HuH-7 (cell line): ENCODE results near the gene GGACT.
"Not testable (repeated sequence)": the region's sequence is repeated elsewhere in the genome, so short reads cannot be mapped to it uniquely, and the experiment has no call there.

ENCODE experiments used
- DNase-seq: peaks from one replicate; pipeline ENCODE4 v3.0.0; 2011; ENCODE audit warnings: low spot score

Gene GGACT

GRCh38 chr13:100529666-100530377, 58.8 kb downstream of the GGACT start:
- DNase-seq: no peak

GRCh38 chr13:100528820-100529219, 59.8 kb downstream of the GGACT start:
- no peak for DNase-seq

- DNase-seq: no peak
These were observed 60.2 kb downstream of the GGACT start for GRCh38 chr13:100528353-100528752.

DNA sequence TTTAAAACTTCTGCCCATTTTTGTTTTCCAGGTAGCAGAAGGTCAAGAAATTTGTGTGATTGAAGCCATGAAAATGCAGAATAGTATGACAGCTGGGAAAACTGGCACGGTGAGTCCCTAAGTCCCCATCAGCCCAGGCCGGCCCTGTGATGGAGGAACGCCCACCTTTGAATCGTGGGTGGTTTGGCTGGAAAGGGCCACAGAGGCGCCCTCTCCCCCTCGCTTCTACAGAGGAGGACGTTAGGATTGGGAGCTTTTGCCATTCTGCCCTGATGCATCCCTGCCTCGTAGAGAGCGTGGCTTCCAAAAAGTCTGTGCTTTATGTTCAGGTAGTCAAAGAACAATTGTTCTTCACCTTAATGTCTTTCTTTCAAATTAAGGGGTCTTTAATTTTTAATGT, 60.9 kb downstream of the GGACT start:
- DNase-seq: no peak

GRCh38 chr13:100526318-100527000, 62.1 kb downstream of the GGACT start:
- no peak for DNase-seq

- DNase-seq: peak; percentile 47
These were observed 62.9 kb downstream of the GGACT start for GRCh38 chr13:100525453-100526317.

DNA sequence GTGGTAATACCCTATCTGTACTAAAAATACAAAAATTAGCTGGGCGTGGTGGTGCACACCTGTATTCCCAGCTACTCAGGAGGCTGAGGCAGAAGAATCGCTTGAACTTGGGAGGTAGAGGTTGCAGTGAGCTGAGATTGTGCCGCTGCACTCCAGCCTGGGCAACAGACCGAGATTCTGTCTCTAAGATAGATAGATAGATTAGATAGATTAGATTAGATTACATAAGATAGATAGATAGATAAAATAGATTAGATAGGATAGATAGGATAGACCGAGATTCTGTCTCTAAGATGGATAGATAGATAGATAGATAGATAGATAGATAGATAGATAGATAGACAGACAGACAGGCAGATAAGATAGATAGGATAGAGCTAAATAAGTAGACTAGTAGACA, 63.9 kb downstream of the GGACT start:
- DNase-seq: not testable (repeated sequence)

- DNase-seq: no peak
These were observed 64.6 kb downstream of the GGACT start for GRCh38 chr13:100523981-100524386.

- no peak for DNase-seq
These were observed 65.2 kb downstream of the GGACT start for GRCh38 chr13:100523411-100523810.

- DNase-seq: no peak
These were observed 65.8 kb downstream of the GGACT start for GRCh38 chr13:100522618-100523309.

GRCh38 chr13:100521851-100522617, 66.6 kb downstream of the GGACT start:
- DNase-seq: no peak

DNA sequence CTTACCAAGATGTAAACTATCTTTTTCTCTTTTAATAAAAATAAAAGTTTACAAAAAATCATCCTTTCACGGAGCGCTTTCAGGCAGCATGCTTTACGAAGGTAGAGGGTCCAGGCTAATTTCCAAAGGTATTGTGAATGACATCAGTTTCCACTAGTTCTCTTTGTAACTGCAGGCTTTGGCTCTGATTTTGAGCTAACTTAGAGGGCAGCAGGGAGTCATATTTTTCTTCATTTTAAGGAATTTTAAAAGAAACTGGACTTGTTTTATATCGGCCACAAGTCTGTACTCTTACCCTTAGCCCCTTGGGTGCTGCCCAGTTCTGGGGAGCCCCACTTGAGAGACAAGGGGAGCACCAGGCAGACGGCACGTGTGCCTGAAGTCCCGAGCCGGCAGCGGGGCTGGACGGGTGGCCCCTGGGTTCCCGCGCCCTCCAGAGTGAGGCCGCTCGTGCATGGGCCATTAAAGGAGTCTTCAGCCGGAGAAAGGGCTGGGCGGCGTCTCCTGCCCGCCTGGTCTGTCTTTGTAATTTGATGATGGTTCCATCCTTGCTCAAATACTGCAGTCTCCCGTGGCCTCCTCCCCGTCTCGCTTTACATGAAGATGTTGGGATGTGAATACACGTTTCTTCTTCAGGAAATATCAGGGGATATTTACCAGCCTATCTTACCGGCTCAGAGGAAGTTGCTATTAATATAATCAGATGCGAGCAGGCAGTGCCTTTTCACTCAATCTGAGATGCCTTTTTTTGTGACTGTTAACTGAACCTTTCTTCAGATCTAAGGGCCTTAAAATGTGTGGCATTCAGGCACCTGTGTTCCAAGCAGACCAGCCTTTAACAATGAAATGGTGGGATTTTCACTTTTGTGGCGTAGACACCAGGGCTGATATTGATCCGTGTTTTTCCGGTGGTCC, 67.4 kb downstream of the GGACT start:
- no peak for DNase-seq

DNA sequence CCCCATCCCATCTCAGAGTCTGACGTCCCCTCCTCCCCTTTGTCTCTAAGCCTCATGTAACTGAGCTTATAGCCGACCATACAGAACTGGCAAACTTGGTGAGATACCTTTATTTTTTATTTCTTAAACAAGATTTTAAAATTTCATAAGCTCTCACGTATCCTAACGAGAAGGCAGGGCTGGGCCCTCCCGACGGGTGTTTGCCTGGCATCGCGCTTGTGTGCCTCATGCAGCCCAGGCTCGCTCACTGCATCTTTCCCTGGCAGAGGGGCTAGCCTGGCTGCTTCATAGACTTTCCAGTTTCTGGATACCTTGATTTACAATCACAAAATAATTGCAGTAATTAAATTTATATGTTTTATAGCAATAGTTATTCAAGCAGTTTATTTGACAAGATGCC, 69.0 kb downstream of the GGACT start:
- DNase-seq: no peak

- DNase-seq: no peak
These were observed 70.1 kb downstream of the GGACT start for GRCh38 chr13:100518394-100519062.

GRCh38 chr13:100517728-100518127, 70.9 kb downstream of the GGACT start:
- DNase-seq: no peak

- DNase-seq: peak; percentile 49
These were observed 71.5 kb downstream of the GGACT start for GRCh38 chr13:100517135-100517534.

- no peak for DNase-seq
These were observed 73.2 kb downstream of the GGACT start for GRCh38 chr13:100515410-100515800.

GRCh38 chr13:100514788-100515409, 73.7 kb downstream of the GGACT start:
- DNase-seq: peak; percentile 78

DNA sequence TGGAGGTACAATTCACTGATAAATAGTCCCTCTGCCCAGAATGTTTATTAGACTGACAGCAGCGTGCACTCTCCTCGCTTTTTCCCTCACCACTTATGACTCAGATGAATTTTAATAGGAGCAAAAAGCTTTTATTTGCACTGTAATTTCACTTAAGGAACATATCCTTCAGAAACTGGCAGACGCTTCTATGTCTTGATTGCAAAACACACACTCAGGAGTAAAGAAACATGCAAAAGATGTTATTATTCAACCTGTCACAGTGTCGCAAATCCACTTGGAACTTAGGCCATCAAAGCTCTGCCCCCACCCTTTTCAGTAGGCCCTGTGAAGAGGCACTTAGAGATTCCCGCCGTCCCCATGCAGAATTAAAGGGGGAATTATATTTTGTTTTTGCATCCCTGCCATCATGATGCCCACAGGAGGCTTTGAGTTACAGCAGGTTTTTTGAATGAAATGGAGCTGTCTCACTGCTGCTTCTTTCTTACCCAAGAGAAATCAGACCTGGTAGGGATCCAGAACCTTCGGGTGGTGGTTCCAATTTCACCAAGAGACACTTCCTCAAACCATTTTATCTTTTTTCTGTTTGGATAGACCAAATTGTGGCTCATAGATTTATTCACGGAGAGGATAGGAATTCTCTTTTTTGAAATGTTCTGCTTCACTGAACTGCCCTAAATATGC, 74.5 kb downstream of the GGACT start:
- no peak for DNase-seq
